Femur (tissue), 1 donor: ENCODE results near the gene JAZF1.

Experiments used
- DNase-seq: peaks from one replicate; pipeline ENCODE4 v3.0.0-alpha.2; 2017

JAZF1 gene

GRCh38 chr7:28191184-28191583 is 10.6 kb upstream of the JAZF1 start:
- DNase-seq = no peak

GRCh38 chr7:28190077-28190710 is 9.6 kb upstream of the JAZF1 start:
- no peak for DNase-seq

GRCh38 chr7:28187012-28187411 is 6.4 kb upstream of the JAZF1 start:
- no peak for DNase-seq

GRCh38 chr7:28183627-28184026 is 3.0 kb upstream of the JAZF1 start:
- DNase-seq = no peak

GRCh38 chr7:28182071-28182471 is 1.5 kb upstream of the JAZF1 start:
- DNase-seq = peak; percentile 45

GRCh38 chr7:28181416-28181815 is 821 bp upstream of the JAZF1 start:
- no peak for DNase-seq

- DNase-seq = no peak
Measured at GRCh38 chr7:28180031-28180363, 598 bp downstream of the JAZF1 start.

GRCh38 chr7:28179120-28180030 is 1.2 kb downstream of the JAZF1 start:
- DNase-seq = peak; percentile 80

GRCh38 chr7:28178599-28178998 is 2.0 kb downstream of the JAZF1 start:
- DNase-seq = no peak

- no peak for DNase-seq
Measured at GRCh38 chr7:28177836-28178235, 2.8 kb downstream of the JAZF1 start.

GRCh38 chr7:28176645-28177044 is 4.0 kb downstream of the JAZF1 start:
- no peak for DNase-seq

- no peak for DNase-seq
Measured at GRCh38 chr7:28176174-28176573, 4.4 kb downstream of the JAZF1 start.

- DNase-seq = no peak
Measured at GRCh38 chr7:28174901-28175661, 5.5 kb downstream of the JAZF1 start.

GRCh38 chr7:28174442-28174841 is 6.2 kb downstream of the JAZF1 start:
- DNase-seq = no peak

- no peak for DNase-seq
Measured at GRCh38 chr7:28173531-28173930, 7.1 kb downstream of the JAZF1 start.

GRCh38 chr7:28172958-28173357 is 7.6 kb downstream of the JAZF1 start:
- no peak for DNase-seq

- DNase-seq = no peak
Measured at GRCh38 chr7:28170701-28171100, 9.9 kb downstream of the JAZF1 start.

GRCh38 chr7:28169230-28169629 is 11.4 kb downstream of the JAZF1 start:
- DNase-seq = no peak

GRCh38 chr7:28168393-28169158 is 12.0 kb downstream of the JAZF1 start:
- DNase-seq = no peak

- no peak for DNase-seq
Measured at GRCh38 chr7:28166982-28167715, 13.4 kb downstream of the JAZF1 start.

GRCh38 chr7:28165961-28166955 is 14.3 kb downstream of the JAZF1 start:
- no peak for DNase-seq
